Measurements from ENCODE around the gene VSTM4.

GRCh38 chr10:49056356-49056755 is 59.0 kb downstream of the VSTM4 start:
- TF ChIP-seq, protein P1, sequence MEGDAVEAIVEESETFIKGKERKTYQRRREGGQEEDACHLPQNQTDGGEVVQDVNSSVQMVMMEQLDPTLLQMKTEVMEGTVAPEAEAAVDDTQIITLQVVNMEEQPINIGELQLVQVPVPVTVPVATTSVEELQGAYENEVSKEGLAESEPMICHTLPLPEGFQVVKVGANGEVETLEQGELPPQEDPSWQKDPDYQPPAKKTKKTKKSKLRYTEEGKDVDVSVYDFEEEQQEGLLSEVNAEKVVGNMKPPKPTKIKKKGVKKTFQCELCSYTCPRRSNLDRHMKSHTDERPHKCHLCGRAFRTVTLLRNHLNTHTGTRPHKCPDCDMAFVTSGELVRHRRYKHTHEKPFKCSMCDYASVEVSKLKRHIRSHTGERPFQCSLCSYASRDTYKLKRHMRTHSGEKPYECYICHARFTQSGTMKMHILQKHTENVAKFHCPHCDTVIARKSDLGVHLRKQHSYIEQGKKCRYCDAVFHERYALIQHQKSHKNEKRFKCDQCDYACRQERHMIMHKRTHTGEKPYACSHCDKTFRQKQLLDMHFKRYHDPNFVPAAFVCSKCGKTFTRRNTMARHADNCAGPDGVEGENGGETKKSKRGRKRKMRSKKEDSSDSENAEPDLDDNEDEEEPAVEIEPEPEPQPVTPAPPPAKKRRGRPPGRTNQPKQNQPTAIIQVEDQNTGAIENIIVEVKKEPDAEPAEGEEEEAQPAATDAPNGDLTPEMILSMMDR (IDR thresholded peaks at IDR 0.05): no peak
- TF ChIP-seq POLR2AphosphoS5 (IDR thresholded peaks at IDR 0.05) (no peak), POLR2A (IDR thresholded peaks at IDR 0.05) (no peak)
